SK-MEL-5 (cell line): ENCODE data around the gene USH2A. TPM values are rescaled to one million over a fixed set of nuclear protein-coding genes. Genes with fewer than 3 reads are reported as not detected.
A peak's percentile ranks its signal among the peaks of the same experiment; 100 is the strongest.
"Not testable (repeated sequence)": the region's sequence is repeated elsewhere in the genome, so short reads cannot be mapped to it uniquely, and the experiment has no call there.

Source experiments
- DNase-seq: peaks from one replicate; pipeline ENCODE4 v3.0.0-alpha.2; 2016; ENCODE audit warnings: low read depth, low spot score
- in situ Hi-C: cut with HindIII; loops from 2 replicates; pipeline ENCODE4 v1.10.0; 2016; ENCODE audit warnings: low sequenced_read_pairs, high pct_unique_total_duplicates, low pct_unique_long_range_greater_than_20kb
- total RNA-seq: library from RNA; depleted of rRNA; stranded (reverse); fragments of >200 nt; shearing (Covaris generic); gene quantifications from 2 replicates; pipeline ENCODE4 v1.2.3, GENCODE V29; 2014

Gene USH2A
- total RNA-seq, 1 experiment from 2014 or later, result 0.79 TPM

DNA sequence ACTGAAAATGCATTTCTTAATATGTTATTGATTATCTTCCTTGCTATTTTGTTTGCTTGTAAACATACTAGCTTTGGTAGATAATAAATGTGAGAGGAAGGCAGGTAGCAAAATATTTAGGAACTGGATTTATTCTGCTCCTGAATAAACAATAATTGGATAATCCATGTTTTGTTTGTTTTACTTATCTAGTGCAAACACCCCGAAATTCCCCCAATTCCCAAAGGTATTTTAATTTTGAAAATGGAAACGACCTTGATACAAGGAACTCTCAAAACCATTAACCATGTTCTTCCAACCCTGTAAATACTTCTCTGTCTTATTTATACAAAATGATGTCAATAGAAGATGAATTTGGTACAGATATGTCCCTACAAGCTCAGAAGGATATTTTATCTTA lies 3.0 kb downstream of the USH2A start:
- in situ Hi-C loops, result no loop called here
- DNase-seq, result no peak

- in situ Hi-C loops, result no loop called here
- no peak for DNase-seq
Observed at GRCh38 chr1:216416488-216416887, 6.8 kb downstream of the USH2A start.

DNA sequence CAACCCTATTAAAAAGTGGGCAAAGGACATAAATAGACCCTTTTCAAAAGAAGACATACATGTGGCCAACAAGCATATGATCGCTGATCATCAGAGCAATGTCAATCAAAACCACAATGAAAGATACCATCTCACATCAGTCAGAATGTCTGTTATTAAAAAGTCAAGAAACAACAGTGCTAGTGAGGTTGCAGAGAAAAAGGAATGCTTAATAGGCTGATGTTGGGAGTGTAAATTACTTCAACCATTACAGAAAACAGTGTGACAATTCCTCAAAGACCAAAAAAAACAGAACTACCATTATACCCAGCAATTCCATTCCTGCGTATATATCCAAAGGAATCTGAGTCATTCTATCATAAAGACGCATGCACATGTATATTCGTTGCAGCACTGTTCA lies 13.2 kb downstream of the USH2A start:
- peak; percentile 90 for DNase-seq
- in situ Hi-C loops, result no loop called here

DNA sequence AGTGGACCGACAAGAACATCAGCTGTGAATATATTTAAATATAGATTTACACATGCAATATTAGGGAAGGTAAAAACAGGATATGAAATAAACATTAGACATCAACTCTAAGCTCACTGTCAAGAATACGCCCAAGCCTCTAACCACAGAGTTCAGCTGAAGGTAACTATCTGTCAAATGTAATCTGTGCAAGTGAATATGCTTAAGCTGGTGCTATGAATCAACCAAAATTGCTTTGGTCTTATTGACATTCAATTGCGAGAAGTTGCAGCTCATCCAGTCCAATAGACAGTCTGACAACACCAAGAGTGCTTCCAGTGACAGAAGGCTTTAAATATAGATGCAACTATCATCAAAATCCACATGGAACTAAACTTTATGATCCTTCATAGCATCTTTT lies 32.3 kb downstream of the USH2A start:
- in situ Hi-C loops, result no loop called here
- no peak for DNase-seq

GRCh38 chr1:216389774-216390173 lies 33.5 kb downstream of the USH2A start:
- no peak for DNase-seq
- in situ Hi-C loops, result no loop called here

DNA sequence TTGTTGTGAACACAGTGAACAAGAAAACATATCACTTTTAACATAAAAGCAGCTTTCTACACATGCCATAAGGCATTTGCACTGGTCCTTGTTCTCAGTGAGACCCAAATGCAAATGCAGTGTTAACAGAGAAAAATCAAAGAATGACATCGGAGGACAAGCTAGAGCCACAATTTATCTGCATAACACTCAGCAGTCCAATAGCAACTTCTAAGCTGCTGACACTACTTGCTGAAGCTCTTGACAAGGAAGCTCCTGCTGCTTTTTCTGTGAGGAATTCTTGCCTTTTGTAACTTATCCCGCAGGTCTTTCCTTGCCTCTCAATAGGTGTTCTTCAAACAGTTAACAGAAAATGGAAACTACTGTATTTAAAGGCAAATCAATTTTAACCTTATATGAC lies 34.7 kb downstream of the USH2A start:
- in situ Hi-C loops, result no loop called here
- DNase-seq, result no peak

DNA sequence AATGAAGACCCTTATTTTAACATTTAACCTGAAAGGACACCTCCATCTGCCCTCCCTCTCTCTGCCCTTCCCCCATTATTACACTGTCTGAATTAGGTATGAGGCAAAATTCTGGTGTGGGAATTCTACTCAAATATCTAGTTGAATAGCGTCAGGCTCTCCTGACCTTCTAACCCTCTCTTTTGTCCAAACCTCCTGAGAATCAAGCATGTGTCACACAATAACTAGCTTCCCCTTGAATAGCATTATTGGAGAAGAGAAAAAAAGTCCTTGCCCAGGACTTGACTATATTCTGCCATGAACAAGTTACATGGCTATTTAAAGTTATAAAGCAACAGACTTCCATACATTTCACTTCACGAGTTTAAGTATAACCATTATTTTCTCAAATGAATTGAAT lies 35.5 kb downstream of the USH2A start:
- no peak for DNase-seq
- in situ Hi-C loops, result no loop called here

DNA sequence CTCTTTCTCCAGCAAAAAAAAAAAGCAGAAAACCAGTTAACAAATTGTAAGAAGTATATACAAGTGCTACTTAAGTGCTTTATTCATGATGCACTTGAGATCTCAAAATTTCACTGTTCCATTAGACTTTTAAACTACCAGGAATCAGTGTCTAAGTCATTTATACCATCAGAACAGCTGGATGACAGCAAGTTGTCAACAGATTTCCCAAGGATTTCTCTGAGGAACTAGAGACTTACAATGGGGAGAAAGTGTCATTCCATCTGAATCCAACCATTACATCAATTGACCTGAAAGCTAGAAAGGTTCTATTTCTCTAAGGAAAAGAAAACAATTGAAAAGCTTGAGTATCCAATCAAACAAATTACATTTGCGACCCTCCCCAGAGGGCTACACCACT lies 43.8 kb downstream of the USH2A start:
- in situ Hi-C loops, result no loop called here

DNA sequence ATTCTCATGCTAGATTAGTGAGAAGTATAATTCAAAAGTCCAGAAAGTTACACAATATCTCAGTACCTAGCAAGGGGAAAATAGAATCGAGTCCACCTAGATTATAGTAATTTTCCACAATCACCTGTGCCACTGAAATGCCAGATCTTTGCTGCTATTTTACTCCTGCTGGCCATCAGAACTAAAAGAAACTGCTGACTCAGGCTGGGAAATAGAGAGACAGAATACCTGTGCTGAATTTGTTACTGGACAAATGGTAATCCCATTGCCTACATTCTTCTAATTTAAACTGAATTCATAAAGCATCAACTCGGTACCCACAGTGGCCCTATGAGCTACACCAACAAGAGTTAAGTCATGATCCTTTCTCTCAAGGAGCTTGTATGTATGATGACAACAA lies 55.0 kb downstream of the USH2A start:
- in situ Hi-C loops, result no loop called here
- no peak for DNase-seq

More for the DNA sequence above, 43.8 kb downstream of the USH2A start:
- DNase-seq, result no peak

GRCh38 chr1:216366979-216367378 lies 56.3 kb downstream of the USH2A start:
- no peak for DNase-seq
- in situ Hi-C loops, result no loop called here

DNA sequence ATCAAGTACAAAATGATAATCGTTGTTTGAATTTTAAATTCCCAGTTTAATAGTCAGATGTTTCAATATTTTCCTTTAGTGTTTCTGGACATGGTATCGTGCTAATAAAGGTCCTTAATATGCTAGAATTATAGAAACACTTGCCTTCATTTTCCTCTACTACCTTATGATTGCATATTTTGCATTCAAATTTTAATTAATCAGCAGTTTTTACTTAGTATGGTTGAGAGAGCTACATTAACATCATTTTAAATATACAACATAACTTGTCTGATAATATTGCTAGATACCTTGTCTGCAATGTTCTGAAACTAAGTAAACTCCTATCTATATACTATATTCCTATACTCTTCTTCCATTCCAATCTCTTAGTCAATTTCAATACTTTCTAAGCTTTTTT lies 66.3 kb downstream of the USH2A start:
- DNase-seq, result no peak
- in situ Hi-C loops, result no loop called here

DNA sequence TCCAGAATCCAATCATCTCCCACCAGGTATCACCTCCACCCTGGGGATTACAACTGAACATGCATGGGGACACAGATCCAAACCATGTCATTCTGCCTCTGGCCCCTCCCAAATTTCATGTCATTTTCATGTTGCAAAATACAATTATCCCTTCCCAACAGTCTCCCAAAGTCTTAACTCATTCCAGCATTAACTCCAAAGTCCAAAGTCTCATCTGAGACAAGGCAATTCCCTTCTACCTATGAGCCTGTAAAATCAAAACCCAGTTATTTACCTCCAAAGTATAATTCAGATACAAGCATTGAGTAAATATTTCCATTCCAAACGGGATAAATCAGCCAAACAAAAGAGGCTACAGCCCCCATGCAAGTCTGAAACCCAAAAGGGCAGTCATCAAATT lies 73.1 kb downstream of the USH2A start:
- in situ Hi-C loops, result no loop called here
- DNase-seq, result no peak

DNA sequence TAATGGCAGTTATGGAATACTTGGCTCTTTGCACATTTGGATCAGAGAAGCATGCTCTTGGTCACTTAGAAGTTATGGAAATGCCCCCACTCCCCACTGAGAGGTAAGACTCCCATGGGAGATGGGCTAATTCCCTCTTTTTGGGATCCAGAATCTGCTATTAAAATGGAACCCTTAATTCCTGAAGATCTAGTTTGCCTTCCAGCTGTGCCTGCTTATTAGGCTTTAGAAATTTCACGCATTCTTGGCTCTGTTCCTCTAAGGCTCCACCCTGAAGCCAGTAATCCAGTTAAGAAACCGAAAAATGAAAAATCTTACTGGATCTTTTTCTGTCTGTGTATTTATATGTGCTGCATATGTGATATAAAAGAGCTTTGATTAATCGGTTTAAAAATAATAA lies 76.7 kb downstream of the USH2A start:
- in situ Hi-C loops, result no loop called here
- no peak for DNase-seq

DNA sequence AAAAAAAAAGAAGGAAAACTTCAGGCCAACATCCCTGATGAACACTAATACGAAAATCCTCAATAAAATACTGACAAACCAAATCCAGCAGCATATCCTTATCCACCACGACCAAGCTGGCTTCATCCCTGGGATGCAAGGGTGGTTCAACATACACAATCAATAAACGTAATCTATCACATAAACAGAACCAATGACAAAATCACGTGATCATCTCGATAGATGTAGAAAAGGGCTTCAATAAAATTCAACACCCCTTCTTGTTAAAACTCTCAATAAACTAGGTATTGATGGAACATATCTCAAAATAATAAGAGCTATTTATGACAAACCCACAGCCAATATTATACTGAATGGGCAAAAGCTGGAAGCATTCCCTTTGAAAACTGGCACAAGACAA lies 82.7 kb downstream of the USH2A start:
- DNase-seq, in situ Hi-C loops: not testable (repeated sequence)

- in situ Hi-C loops, result no loop called here
- no peak for DNase-seq
Observed at GRCh38 chr1:216332462-216332861, 90.8 kb downstream of the USH2A start.

GRCh38 chr1:216332003-216332402 lies 91.2 kb downstream of the USH2A start:
- DNase-seq, result no peak
- in situ Hi-C loops, result no loop called here

DNA sequence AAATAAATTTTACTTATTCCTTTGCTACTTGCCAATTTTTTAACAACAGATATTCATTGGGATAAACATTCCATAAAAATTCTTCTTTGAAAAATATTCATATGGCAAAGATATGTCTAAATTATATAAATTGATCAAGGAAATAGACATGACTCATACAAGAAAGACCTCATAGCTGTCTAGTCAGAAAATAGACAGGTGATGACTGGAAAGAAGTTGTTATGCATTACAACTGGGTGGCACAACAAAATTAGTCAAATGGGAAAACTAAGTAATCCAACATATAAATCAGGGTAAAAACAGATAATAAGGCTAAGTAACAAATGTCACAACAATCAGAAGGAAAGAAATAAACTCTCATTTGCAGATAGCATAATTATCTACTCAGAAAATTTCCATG lies 92.0 kb downstream of the USH2A start:
- in situ Hi-C loops, result no loop called here
- DNase-seq, result no peak

DNA sequence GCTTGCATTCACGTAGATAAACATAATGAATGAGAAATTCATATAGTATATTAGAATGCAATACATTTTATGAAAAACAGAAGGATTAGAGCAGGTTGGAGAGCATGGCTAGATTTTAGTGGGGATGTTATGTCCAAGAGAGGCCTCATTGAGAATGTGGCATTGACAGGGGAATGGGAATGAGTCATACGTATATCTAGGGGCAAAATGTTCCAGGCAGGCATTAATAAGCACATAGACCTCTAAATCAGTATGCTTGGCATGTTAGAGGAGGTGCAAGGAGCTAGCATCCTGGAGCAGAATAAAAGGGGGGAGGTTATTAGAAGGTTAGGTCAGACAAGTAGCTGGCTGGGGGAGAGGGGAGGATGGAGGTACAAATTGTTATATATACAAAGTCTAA lies 93.0 kb downstream of the USH2A start:
- no peak for DNase-seq
- in situ Hi-C loops, result no loop called here

- in situ Hi-C loops, result no loop called here
- DNase-seq, result no peak
Observed at GRCh38 chr1:216325946-216326345, 97.3 kb downstream of the USH2A start.

- in situ Hi-C loops, result no loop called here
- no peak for DNase-seq
Observed at GRCh38 chr1:216325336-216325735, 97.9 kb downstream of the USH2A start.
